GM20431 (cell line): Measurements from ENCODE around the gene FZD4.
"Not testable (repeated sequence)": the region's sequence is repeated elsewhere in the genome, so short reads cannot be mapped to it uniquely, and the experiment has no call there.

Source experiments
- in situ Hi-C: fragments of 300-500 bp; cut with MseI, MboI; formaldehyde crosslinking; loops from one replicate; pipeline ENCODE4 v1.15.0; 2020; ENCODE audit warnings: low sequenced_read_pairs; ENCODE audit not compliant: unreplicated experiment

Gene FZD4

GRCh38 chr11:86916330-86916729 lies 38.9 kb downstream of the FZD4 start:
- in situ Hi-C loops, result no loop called here

- in situ Hi-C loops, result not testable (repeated sequence)
These were observed 39.3 kb downstream of the FZD4 start for GRCh38 chr11:86915850-86916249.

- in situ Hi-C loops, result no loop called here
These were observed 40.2 kb downstream of the FZD4 start for GRCh38 chr11:86914865-86915519.

GRCh38 chr11:86912238-86912637 lies 43.0 kb downstream of the FZD4 start:
- in situ Hi-C loops, result no loop called here

GRCh38 chr11:86910592-86910991 lies 44.6 kb downstream of the FZD4 start:
- in situ Hi-C loops, result no loop called here

GRCh38 chr11:86906198-86906597 lies 49.0 kb downstream of the FZD4 start:
- in situ Hi-C loops, result no loop called here

GRCh38 chr11:86905252-86905651 lies 49.9 kb downstream of the FZD4 start:
- in situ Hi-C loops, result no loop called here

GRCh38 chr11:86904001-86904400 lies 51.2 kb downstream of the FZD4 start:
- in situ Hi-C loops, result no loop called here

GRCh38 chr11:86902345-86902744 lies 52.9 kb downstream of the FZD4 start:
- in situ Hi-C loops, result no loop called here

- in situ Hi-C loops, result no loop called here
These were observed 53.6 kb downstream of the FZD4 start for GRCh38 chr11:86901599-86901998.

GRCh38 chr11:86900162-86900561 lies 55.0 kb downstream of the FZD4 start:
- in situ Hi-C loops, result no loop called here

- in situ Hi-C loops, result no loop called here
These were observed 56.5 kb downstream of the FZD4 start for GRCh38 chr11:86898689-86899088.

GRCh38 chr11:86896441-86896841 lies 58.8 kb downstream of the FZD4 start:
- in situ Hi-C loops, result no loop called here
